SK-N-MC (cell line): ENCODE data around the gene CIAO3.

Experiments
- EZH2 ChIP-seq: fragments of 200-600 bp; sonication (generic); IDR thresholded peaks from one replicate; pipeline ENCODE4 v1.6.1; 2017; ENCODE audit warnings: antibody characterized with exemption
- POLR2AphosphoS5 ChIP-seq: IDR thresholded peaks from 2 replicates; pipeline ENCODE4 v1.6.1; 2012; ENCODE audit warnings: mild to moderate bottlenecking, low read depth, low read length, borderline replicate concordance

GRCh38 chr16:772959-773358, 32.2 kb upstream of the CIAO3 start:
- TF ChIP-seq POLR2AphosphoS5 (no peak), EZH2 (no peak)
